Epithelial cell of esophagus (primary cell): ENCODE results near the gene GLIS1.

Experiments
- DNase-seq: peaks from one replicate; pipeline ENCODE4 v3.0.0; 2010; ENCODE audit warnings: low read depth
- H3K4me3 ChIP-seq: 2 replicates; pipeline ENCODE4 v1.5.1; 2011; ENCODE audit warnings: mild to moderate bottlenecking, low read length, control low read depth
- TF ChIP-seq, protein P1 (sequence below): IDR thresholded peaks from 2 replicates; pipeline ENCODE4 v1.5.1; 2011; ENCODE audit warnings: low read depth, mild to moderate bottlenecking, low read length, control low read depth, inconsistent platforms; ENCODE audit not compliant: insufficient read depth; ENCODE audit errors: missing control alignments

Gene GLIS1

DNA sequence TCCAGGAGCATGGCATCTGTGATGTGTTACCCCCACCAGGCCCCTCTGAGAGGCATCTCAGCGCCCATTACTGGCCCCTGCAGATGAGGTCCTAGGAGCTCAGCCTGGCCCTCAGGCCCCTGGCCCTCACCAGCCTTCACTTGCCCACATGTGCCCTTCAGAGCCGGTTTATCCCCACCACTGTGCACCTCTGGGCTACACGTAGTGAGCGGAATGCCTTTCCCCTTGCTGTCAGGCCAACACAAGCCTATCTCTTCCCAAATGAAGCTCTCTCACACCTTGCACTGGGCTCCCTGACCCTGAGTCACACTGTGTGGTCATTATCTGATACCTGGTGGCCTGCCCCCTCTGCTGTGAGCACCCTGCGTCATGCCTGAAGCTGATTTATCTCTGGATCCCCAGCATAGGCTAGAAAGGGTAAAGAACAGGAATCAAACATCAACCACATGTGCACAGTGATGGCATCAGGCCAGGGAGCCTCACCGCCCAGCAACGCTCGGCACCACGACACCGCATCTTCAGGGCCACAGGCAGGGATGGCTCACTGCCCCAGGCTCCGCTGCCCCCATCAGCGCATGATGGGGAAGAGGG is 49.1 kb downstream of the GLIS1 start:
- no peak for DNase-seq
- H3K4me3 ChIP-seq: no peak overlapping the region
- TF ChIP-seq, protein P1, sequence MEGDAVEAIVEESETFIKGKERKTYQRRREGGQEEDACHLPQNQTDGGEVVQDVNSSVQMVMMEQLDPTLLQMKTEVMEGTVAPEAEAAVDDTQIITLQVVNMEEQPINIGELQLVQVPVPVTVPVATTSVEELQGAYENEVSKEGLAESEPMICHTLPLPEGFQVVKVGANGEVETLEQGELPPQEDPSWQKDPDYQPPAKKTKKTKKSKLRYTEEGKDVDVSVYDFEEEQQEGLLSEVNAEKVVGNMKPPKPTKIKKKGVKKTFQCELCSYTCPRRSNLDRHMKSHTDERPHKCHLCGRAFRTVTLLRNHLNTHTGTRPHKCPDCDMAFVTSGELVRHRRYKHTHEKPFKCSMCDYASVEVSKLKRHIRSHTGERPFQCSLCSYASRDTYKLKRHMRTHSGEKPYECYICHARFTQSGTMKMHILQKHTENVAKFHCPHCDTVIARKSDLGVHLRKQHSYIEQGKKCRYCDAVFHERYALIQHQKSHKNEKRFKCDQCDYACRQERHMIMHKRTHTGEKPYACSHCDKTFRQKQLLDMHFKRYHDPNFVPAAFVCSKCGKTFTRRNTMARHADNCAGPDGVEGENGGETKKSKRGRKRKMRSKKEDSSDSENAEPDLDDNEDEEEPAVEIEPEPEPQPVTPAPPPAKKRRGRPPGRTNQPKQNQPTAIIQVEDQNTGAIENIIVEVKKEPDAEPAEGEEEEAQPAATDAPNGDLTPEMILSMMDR: no peak

DNA sequence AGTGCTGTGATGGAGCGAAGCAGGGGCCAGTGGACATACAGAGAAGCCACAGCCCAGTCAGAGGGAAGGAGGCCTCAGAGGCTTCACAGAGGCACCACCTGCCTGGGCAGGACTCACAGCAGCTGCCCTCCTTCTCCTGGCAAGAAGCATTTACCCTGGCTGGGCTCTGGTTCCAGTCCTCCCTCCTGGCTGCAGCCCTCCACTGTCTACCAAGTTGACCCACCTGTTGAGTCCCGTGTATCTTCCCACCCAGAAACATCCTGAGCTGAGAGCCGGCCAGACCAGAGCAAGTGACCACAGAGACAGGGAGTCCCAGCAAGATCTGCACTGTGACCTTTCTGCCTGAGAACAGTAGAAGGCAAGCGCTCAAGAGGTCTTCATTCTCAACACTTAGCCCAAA is 49.7 kb downstream of the GLIS1 start:
- DNase-seq: no peak
- H3K4me3 ChIP-seq: no peak overlapping the region
- TF ChIP-seq, protein P1: no peak

DNA sequence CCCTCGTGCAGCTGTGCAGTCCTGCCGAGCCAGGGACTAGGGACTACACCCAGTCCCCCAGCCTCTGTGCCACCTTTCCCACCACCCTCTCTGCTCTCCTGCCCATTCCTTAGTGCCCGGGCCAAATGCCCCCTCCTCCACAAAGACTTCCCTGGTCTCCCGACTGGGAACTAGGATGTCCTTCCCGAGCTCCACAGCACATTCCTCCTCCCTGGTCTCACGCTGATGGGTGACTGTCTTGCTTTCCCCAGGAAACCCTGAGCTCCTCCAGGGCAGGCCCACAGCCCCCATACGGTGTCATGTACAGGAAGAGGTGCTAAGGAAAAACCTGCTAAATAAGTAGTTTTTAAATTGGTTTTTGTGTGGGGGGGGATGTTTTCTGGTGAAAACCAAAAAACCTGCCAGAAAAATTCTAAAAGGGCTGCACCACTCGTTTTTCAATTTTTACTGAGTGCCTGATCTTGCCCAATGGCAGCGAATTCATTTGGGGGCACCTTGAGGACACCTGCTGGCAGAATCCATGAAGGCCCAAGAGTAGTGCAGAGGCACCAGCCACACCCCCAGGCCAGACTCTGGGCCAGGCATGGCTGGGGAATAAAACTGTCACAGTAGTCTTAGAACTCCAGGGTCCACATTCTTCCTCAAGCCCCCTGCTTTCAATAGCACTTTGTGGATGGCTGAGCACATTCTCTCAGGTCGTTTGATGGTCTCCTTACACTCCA is 50.4 kb downstream of the GLIS1 start:
- no peak overlapping the region for H3K4me3 ChIP-seq
- TF ChIP-seq, protein P1: peak; percentile 11
- DNase-seq: no peak

DNA sequence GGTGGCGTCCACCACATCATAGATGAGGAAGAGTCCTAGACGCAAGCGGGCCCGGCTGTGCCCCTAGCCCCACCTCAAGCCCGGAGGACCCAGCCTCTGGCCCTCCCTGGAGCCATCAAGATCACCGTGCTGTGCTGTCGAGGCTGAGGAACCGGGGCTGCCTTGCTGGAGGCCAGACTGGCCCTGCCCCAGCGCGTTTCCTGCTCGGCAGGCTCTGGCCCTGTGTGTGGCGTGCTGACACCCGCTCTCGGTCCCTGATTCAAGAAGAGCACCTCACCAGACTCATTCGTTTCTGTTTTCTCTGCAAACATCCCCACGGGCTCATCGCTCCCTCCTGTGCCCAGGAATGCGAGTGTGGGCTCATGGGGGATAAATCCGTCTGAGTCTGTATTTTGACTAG is 51.1 kb downstream of the GLIS1 start:
- TF ChIP-seq, protein P1: no peak
- no peak overlapping the region for H3K4me3 ChIP-seq
- DNase-seq: peak; percentile 41

DNA sequence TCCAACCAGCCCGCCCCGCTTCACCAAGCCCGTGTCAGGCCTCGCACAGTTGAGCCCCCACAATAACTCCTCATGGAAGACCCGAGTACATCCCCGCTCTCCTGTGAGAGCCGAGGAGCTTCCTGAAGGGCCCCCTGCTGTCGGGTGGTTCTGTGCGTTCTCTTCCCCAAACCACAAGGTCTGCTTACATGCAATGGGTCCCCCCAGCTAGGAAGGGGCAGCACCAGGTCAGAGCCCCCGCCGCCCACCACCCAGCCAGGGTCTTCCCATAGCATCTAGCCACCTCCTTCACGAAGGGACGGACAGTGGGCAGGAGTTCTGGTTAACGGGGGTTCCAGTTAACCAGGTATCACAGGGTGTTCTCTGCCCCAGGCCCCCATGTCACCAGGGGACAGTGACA is 51.5 kb downstream of the GLIS1 start:
- H3K4me3 ChIP-seq: no peak overlapping the region
- TF ChIP-seq, protein P1: no peak
- DNase-seq: no peak

DNA sequence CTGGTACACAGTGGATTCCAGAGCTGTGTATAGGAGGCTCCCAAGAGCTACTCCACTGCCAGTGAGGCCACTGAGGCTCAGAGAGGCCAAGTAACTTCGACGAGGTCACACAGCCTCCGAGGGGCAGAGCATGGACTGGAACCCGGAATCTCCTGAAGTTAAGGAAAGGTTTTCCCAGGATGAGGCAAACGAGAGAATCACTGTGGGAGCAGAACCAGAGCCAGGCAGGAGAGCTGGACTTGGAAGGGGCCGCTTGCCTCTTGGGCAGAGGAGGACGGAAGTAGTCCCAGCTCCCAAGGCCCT is 52.0 kb downstream of the GLIS1 start:
- no peak for DNase-seq
- TF ChIP-seq, protein P1: no peak
- no peak overlapping the region for H3K4me3 ChIP-seq
